Measurements from ENCODE around the gene TMEM150B.

- TF ChIP-seq CTCF (IDR thresholded peaks at IDR 0.05): no peak
- TF ChIP-seq EP300 (IDR thresholded peaks at IDR 0.05): no peak
These were observed 48.3 kb downstream of the TMEM150B start for GRCh38 chr19:55276720-55277430.
